Lower lobe of right lung (tissue), 2 donors: Measurements from ENCODE around the gene NRN1. TPM values are rescaled to one million over a fixed set of nuclear protein-coding genes. Genes with fewer than 3 reads are reported as not detected.

Source experiments
- ATAC-seq, 2 donors: fragments of 200-7000 bp; cut with Tn5 transposase; one replicate each; pipeline ENCODE4 v1.9.1; 2020 to 2022; ENCODE audit warnings: mild to moderate bottlenecking in 2 of 2, moderate library complexity in 2 of 2
- DNase-seq: peaks from one replicate; pipeline ENCODE4 v3.0.0-alpha.2; 2020
- H3K27ac ChIP-seq: fragments of 200-600 bp; one replicate; pipeline ENCODE4 v1.8.0; 2022
- H3K27me3 ChIP-seq: fragments of 200-600 bp; one replicate; pipeline ENCODE4 v1.8.0; 2022; ENCODE audit warnings: low read depth
- H3K36me3 ChIP-seq: fragments of 200-600 bp; one replicate; pipeline ENCODE4 v1.8.0; 2022; ENCODE audit warnings: mild to moderate bottlenecking
- H3K4me1 ChIP-seq: fragments of 200-600 bp; one replicate; pipeline ENCODE4 v1.8.0; 2022
- H3K4me3 ChIP-seq: fragments of 200-600 bp; one replicate; pipeline ENCODE4 v1.8.0; 2022; ENCODE audit warnings: mild to moderate bottlenecking
- H3K9me3 ChIP-seq: fragments of 200-600 bp; one replicate; pipeline ENCODE4 v1.8.0; 2022
- intact Hi-C: fragments of 100-400 bp; cut with DNase I; formaldehyde crosslinking; loops from one replicate; pipeline ENCODE4 v1.11.0; 2022
- total RNA-seq: library from RNA; stranded (reverse); fragmentation: NEBNext Ultra II Directional; extraction: Animal tissue kit (Norgen Biotek cat#: 25700); gene quantifications from one replicate; pipeline ENCODE4 v1.2.1, GENCODE V29; 2021
- TF ChIP-seq, protein P1 (sequence below): fragments of 200-600 bp; IDR thresholded peaks from one replicate; pipeline ENCODE4 v1.8.0; 2022; ENCODE audit warnings: antibody characterized with exemption, mild to moderate bottlenecking
- donor health status: DM: no; HTN: yes; CAD: no; lungs with severe emphysema.

Gene NRN1
- total RNA-seq, 1 donor from 2014 or later = 15.0 TPM

DNA sequence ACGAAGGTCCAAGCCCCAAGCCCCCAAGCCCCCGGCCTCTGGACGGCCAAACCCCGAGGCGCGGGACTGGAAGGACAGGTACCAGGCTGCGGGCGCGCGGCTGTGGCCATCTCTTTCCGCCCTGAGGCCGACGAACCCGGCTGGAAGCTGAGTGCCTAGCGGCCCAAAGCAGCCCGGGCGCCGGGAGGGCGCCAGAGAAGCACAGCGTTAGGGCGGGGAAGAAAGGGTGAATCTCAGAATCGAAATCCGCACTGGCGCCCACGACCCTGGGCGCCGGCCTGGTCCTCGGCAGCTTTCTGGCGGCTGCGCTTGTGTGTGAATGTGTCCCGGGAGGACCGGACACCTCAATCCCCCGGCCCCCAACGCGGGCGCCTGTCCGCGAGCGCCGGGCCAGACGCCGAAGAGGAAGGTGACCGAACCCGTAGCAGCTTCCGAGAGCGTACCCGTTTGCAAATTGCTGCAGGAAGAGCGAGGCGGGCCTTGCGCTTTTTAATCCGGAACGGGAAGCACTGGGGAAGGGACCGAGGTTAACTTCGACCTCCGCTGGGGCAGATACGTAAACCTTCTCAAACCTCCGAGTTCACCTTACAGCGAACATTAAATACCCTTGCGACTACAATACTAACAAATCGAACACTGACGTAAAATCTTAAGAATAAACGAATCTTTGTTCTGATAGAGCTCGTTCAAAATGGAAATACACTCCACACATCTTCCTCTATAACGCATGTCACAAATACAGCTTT, 2.9 kb downstream of the NRN1 start:
- Histone ChIP-seq H3K27ac (peak overlapping the region; percentile 78), H3K4me3 (peak overlapping the region; percentile 57), H3K9me3 (no peaks in the 10 kb centered on the region), H3K36me3 (no peaks in the 10 kb centered on the region), H3K4me1 (peaks cover 49% of the 10 kb centered on the region), H3K27me3 (peaks cover 99% of the 10 kb centered on the region)
- DNase-seq = peak; percentile 63
- ATAC-seq = peak in 1 of 2 donors; percentile 24
- TF ChIP-seq, protein P1, sequence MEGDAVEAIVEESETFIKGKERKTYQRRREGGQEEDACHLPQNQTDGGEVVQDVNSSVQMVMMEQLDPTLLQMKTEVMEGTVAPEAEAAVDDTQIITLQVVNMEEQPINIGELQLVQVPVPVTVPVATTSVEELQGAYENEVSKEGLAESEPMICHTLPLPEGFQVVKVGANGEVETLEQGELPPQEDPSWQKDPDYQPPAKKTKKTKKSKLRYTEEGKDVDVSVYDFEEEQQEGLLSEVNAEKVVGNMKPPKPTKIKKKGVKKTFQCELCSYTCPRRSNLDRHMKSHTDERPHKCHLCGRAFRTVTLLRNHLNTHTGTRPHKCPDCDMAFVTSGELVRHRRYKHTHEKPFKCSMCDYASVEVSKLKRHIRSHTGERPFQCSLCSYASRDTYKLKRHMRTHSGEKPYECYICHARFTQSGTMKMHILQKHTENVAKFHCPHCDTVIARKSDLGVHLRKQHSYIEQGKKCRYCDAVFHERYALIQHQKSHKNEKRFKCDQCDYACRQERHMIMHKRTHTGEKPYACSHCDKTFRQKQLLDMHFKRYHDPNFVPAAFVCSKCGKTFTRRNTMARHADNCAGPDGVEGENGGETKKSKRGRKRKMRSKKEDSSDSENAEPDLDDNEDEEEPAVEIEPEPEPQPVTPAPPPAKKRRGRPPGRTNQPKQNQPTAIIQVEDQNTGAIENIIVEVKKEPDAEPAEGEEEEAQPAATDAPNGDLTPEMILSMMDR = no peak
- intact Hi-C loops = no loop called here

DNA sequence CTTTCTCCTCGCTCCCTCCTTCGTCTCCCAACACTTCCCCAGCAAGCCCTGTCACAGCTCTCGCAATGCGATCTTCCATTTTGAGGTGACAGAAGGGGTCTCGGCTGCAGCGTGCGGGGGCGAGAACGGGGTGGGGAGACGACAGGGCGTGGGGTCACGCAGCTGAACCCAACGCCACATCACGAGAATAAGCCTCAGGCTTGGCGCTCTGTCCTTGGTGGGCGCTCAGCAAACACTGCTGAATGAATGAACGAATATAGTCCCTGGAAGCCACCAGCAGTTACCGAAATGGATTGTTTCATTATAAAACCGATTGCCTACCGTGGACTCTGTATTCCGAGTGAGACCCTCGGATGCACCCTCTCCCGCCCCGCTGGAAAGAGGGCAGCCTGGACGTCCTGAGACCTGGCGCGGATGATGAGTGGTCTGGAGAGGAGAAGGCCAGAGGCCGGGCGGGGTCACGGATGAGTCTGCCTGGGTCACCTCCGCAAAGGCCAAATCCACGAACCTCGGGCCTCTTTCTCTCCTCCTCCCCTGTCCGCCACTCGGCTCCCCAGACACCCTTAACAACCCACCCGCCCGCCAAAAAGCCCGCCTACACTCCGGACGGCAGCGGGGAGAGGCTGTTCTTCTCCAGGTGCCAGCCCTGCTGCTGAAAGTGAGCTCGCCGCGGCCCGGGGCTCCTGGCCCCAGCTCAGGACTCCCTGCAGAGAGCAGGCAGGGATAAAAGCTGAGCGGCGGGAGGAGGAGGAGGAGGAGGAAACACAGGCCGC, 3.7 kb downstream of the NRN1 start:
- H3K36me3 ChIP-seq = no peaks in the 10 kb centered on the region
- peaks cover 99% of the 10 kb centered on the region for H3K27me3 ChIP-seq
- H3K4me1 ChIP-seq = peaks cover 45% of the 10 kb centered on the region
- DNase-seq (no peak), ATAC-seq (peak in 1 of 2 donors; percentile 4)
- TF ChIP-seq, protein P1 = no peak
- H3K9me3 ChIP-seq = no peaks in the 10 kb centered on the region
- H3K27ac ChIP-seq = peak overlapping the region; percentile 78
- intact Hi-C loops = no loop called here
- peak overlapping the region; percentile 57 for H3K4me3 ChIP-seq

DNA sequence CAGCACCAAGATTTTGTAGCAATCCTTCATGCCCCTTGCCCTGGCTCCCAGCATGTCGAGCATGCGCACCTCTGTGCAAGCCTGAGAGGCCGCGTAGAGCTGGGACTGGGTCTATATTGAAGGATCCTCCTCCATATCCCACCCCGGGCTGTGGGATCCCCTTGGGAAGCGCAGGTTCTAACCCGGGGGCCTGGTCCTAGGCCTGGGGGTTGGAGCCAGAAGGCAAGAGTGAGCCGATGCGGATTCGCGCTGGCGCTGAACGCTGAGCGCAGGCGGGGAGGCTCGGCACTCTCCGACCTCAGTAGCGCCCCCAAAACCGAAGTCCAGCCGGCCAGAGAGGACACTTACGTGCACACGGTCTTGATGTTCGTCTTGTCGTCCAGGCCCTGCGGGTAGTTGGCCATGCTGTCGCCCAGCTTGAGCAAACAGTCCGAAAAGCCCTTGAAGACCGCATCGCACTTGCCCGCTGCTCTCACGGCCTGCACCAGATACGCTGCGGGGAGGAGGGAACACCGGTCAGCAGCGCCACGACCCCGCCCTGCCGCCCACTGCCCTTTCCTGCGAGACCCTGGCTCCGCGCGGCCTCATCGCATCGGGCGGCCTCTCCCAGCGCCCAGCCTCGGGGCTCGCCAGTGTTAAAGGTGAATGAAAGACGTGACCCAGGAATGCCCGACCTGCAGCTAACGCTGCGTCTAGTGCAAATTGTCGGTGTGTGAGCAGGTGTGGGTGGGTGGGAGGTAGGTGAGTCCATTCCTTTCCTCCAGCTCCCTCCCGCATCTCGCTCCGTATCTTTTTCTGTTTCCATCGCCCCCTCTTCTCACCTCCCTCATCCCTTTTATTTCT, 4.5 kb downstream of the NRN1 start:
- Histone ChIP-seq H3K27me3 (peaks cover 99% of the 10 kb centered on the region), H3K4me1 (peaks cover 46% of the 10 kb centered on the region), H3K36me3 (no peaks in the 10 kb centered on the region), H3K4me3 (no peak overlapping the region), H3K27ac (no peak overlapping the region), H3K9me3 (no peaks in the 10 kb centered on the region)
- DNase-seq (no peak), ATAC-seq (no peak)
- intact Hi-C loops = no loop called here
- TF ChIP-seq, protein P1 = no peak

DNA sequence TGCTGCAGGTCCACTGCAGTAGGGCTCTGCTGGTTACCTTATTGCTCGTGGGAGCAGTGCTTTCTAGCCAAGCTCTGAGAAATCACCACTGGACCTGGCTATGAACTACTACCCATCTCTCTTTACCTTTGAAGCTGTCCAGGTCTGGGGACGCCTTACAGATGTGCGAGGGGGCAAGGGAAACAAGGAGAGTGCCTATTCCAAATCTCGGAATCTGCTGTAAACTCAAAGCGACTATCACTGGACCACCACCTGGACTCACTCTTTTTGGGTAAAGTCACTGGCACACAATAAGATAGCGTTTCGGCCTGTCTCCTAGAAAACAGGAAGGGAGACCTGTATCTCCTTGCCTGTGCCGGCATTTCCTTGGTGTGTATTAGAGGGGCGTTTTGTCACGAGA, 5.3 kb downstream of the NRN1 start:
- Histone ChIP-seq H3K27me3 (peaks cover 99% of the 10 kb centered on the region), H3K4me3 (no peak overlapping the region), H3K27ac (no peak overlapping the region), H3K36me3 (no peaks in the 10 kb centered on the region), H3K9me3 (no peaks in the 10 kb centered on the region), H3K4me1 (peaks cover 45% of the 10 kb centered on the region)
- DNase-seq (no peak), ATAC-seq (no peak)
- TF ChIP-seq, protein P1 = no peak
- intact Hi-C loops = no loop called here
